Measurements from ENCODE around the gene ARMC3.

GRCh38 chr10:23067939-23068775, 140.3 kb downstream of the ARMC3 start:
- TF ChIP-seq EP300 (conservative IDR thresholded peaks at IDR 0.05; ENCODE audit: poor library complexity, severe bottlenecking): no peak
- peak; percentile 52 for TF ChIP-seq RAD21 (conservative IDR thresholded peaks at IDR 0.05)
- TF ChIP-seq EZH2 (IDR thresholded peaks at IDR 0.05; ENCODE audit: borderline replicate concordance, insufficient read depth, low read length, poor library complexity, severe bottlenecking): no peak
- no peak for TF ChIP-seq TAF1 (IDR thresholded peaks at IDR 0.05; ENCODE audit: low read depth)
- TF ChIP-seq, protein P1, sequence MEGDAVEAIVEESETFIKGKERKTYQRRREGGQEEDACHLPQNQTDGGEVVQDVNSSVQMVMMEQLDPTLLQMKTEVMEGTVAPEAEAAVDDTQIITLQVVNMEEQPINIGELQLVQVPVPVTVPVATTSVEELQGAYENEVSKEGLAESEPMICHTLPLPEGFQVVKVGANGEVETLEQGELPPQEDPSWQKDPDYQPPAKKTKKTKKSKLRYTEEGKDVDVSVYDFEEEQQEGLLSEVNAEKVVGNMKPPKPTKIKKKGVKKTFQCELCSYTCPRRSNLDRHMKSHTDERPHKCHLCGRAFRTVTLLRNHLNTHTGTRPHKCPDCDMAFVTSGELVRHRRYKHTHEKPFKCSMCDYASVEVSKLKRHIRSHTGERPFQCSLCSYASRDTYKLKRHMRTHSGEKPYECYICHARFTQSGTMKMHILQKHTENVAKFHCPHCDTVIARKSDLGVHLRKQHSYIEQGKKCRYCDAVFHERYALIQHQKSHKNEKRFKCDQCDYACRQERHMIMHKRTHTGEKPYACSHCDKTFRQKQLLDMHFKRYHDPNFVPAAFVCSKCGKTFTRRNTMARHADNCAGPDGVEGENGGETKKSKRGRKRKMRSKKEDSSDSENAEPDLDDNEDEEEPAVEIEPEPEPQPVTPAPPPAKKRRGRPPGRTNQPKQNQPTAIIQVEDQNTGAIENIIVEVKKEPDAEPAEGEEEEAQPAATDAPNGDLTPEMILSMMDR (IDR thresholded peaks at IDR 0.05; ENCODE audit: poor library complexity, severe bottlenecking): peak; percentile 64
